WTC11 (cell line): Measurements from ENCODE around the gene OR2K2.

Experiments used
- EMX1 ChIP-seq: fragments of 250-450 bp; sonication (Bioruptor Pico); IDR thresholded peaks from 2 replicates; pipeline ENCODE4 v1.8.0; 2021; ENCODE audit warnings: mild to moderate bottlenecking
- ESRRA ChIP-seq: sonication (generic); formaldehyde crosslinking; IDR thresholded peaks from 2 replicates; pipeline ENCODE4 v1.8.1; 2022; ENCODE audit warnings: mild to moderate bottlenecking, missing genetic modification reagents, borderline replicate concordance
- JUN ChIP-seq: sonication (generic); formaldehyde crosslinking; IDR thresholded peaks from 2 replicates; pipeline ENCODE4 v1.8.0; 2023; ENCODE audit warnings: mild to moderate bottlenecking, missing genetic modification reagents
- NR2C2 ChIP-seq: sonication (generic); formaldehyde crosslinking; IDR thresholded peaks from 2 replicates; pipeline ENCODE4 v1.8.0; 2022; ENCODE audit warnings: mild to moderate bottlenecking, missing genetic modification reagents
- TP53 ChIP-seq: sonication (generic); formaldehyde crosslinking; IDR thresholded peaks from 2 replicates; pipeline ENCODE4 v1.8.1; 2023; ENCODE audit warnings: mild to moderate bottlenecking, missing genetic modification reagents
- ZNF138 ChIP-seq: sonication (generic); formaldehyde crosslinking; conservative IDR thresholded peaks from 2 replicates; pipeline ENCODE4 v1.8.1; 2022; ENCODE audit warnings: mild to moderate bottlenecking, moderate library complexity, missing genetic modification reagents
- TF ChIP-seq, protein P1 (sequence below): fragments of 200-600 bp; IDR thresholded peaks from 2 replicates; pipeline ENCODE4 v1.8.0; 2022; ENCODE audit warnings: antibody characterized with exemption
- TF ChIP-seq, protein P2 (sequence below): sonication (generic); formaldehyde crosslinking; IDR thresholded peaks from 2 replicates; pipeline ENCODE4 v1.8.1; 2023; ENCODE audit warnings: mild to moderate bottlenecking, missing genetic modification reagents, moderate library complexity
- TF ChIP-seq, protein P3 (sequence below): sonication (generic); formaldehyde crosslinking; IDR thresholded peaks from 2 replicates; pipeline ENCODE4 v1.8.0; 2022; ENCODE audit warnings: missing genetic modification reagents

DNA sequence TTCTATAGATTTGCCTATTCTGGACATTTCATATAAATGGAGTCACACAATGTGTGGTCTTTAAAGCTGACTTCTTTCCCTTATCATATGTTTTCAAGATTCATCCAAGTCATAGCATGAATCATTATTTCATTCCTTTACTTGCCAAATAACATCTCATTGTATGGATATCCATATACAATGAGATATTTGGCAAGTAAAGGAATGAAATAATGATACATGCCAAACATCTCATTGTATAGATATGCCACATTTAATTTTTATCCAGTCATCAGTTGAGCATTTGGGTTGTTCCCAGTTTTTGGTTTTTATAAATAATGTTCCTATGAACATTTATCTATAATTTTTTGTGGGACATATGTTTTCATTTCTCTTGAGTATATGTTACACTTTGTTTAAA lies 20.5 kb upstream of the OR2K2 start:
- TF ChIP-seq JUN (CRISPR knock-in tag) (no peak), ESRRA (no peak), NR2C2 (CRISPR knock-in tag) (no peak), ZNF138 (CRISPR knock-in tag) (no peak), EMX1 (no peak), TP53 (CRISPR knock-in tag) (no peak)
- TF ChIP-seq, protein P1, sequence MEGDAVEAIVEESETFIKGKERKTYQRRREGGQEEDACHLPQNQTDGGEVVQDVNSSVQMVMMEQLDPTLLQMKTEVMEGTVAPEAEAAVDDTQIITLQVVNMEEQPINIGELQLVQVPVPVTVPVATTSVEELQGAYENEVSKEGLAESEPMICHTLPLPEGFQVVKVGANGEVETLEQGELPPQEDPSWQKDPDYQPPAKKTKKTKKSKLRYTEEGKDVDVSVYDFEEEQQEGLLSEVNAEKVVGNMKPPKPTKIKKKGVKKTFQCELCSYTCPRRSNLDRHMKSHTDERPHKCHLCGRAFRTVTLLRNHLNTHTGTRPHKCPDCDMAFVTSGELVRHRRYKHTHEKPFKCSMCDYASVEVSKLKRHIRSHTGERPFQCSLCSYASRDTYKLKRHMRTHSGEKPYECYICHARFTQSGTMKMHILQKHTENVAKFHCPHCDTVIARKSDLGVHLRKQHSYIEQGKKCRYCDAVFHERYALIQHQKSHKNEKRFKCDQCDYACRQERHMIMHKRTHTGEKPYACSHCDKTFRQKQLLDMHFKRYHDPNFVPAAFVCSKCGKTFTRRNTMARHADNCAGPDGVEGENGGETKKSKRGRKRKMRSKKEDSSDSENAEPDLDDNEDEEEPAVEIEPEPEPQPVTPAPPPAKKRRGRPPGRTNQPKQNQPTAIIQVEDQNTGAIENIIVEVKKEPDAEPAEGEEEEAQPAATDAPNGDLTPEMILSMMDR = no peak
- TF ChIP-seq, protein P2, sequence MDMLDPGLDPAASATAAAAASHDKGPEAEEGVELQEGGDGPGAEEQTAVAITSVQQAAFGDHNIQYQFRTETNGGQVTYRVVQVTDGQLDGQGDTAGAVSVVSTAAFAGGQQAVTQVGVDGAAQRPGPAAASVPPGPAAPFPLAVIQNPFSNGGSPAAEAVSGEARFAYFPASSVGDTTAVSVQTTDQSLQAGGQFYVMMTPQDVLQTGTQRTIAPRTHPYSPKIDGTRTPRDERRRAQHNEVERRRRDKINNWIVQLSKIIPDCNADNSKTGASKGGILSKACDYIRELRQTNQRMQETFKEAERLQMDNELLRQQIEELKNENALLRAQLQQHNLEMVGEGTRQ = no peak
- TF ChIP-seq, protein P3, sequence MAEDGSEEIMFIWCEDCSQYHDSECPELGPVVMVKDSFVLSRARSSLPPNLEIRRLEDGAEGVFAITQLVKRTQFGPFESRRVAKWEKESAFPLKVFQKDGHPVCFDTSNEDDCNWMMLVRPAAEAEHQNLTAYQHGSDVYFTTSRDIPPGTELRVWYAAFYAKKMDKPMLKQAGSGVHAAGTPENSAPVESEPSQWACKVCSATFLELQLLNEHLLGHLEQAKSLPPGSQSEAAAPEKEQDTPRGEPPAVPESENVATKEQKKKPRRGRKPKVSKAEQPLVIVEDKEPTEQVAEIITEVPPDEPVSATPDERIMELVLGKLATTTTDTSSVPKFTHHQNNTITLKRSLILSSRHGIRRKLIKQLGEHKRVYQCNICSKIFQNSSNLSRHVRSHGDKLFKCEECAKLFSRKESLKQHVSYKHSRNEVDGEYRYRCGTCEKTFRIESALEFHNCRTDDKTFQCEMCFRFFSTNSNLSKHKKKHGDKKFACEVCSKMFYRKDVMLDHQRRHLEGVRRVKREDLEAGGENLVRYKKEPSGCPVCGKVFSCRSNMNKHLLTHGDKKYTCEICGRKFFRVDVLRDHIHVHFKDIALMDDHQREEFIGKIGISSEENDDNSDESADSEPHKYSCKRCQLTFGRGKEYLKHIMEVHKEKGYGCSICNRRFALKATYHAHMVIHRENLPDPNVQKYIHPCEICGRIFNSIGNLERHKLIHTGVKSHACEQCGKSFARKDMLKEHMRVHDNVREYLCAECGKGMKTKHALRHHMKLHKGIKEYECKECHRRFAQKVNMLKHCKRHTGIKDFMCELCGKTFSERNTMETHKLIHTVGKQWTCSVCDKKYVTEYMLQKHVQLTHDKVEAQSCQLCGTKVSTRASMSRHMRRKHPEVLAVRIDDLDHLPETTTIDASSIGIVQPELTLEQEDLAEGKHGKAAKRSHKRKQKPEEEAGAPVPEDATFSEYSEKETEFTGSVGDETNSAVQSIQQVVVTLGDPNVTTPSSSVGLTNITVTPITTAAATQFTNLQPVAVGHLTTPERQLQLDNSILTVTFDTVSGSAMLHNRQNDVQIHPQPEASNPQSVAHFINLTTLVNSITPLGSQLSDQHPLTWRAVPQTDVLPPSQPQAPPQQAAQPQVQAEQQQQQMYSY (CRISPR knock-in tag) = no peak
